Measurements from ENCODE around the gene MACROD2.
A peak's percentile ranks its signal among the peaks of the same experiment; 100 is the strongest.

The MACROD2 gene

DNA sequence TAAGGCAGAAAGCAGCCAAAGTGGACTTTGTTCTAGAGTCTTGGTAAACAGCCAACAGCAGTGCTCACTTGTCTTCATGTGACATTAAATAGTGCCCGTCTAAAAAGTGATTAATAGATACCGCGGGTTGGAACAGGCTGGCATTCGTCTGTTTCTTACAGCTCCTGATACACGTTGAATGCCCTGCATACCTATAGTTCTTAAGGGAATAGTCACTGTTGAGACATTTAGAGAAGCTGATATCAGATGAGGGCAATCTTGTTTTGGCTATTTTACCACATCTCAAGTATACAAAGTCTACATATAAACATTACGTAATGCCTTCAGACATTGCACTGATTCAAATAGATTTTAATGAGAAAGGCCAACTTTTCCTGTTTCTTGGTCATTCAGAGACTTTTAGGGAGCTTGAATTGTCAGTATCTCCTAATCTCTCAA lies 717.0 kb downstream of the MACROD2 start:
- peak; percentile 66 for DNase-seq (ENCODE audit: low read depth)

DNA sequence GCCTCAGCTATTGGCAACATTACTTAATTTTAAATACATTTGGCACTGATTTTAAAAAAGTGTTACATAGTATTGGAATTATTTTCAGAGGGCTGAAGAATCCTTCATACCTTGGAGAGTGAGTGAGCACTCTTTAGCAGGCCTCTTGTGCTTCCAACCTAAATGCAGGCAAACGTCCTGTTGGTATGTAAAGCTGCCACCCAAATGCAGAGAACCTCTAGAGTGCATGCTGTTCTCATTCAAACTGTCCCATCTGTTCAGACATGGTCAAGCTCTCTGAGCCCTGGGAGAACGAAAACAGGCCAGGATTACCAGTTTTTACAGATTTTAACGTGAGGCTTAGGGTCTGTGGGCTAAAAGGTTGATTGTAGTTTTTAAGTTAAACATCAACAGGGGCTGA lies 720.1 kb downstream of the MACROD2 start:
- DNase-seq (ENCODE audit: low read depth): no peak

DNA sequence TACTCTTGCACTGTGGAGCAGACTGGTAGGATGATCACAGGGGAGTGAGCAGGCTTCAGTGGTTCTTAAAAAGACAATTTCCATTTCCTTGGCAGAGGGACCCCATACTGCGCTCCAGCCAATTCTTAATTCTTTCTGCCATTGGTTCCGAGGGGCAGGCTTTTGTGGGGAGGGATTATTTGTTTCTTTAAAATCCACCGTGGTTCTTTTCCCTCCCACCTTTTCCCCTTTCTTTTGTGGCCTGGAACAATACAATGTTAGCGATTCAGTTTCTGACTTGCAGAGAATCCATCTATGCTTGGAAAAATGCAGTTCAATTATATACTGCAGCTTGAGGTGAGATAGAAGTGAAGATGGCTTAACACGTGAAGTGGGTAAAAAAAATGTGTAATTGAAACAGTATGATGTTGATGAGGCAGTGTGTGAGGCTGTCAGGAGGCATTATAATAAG lies 721.1 kb downstream of the MACROD2 start:
- DNase-seq (ENCODE audit: low read depth): no peak

DNA sequence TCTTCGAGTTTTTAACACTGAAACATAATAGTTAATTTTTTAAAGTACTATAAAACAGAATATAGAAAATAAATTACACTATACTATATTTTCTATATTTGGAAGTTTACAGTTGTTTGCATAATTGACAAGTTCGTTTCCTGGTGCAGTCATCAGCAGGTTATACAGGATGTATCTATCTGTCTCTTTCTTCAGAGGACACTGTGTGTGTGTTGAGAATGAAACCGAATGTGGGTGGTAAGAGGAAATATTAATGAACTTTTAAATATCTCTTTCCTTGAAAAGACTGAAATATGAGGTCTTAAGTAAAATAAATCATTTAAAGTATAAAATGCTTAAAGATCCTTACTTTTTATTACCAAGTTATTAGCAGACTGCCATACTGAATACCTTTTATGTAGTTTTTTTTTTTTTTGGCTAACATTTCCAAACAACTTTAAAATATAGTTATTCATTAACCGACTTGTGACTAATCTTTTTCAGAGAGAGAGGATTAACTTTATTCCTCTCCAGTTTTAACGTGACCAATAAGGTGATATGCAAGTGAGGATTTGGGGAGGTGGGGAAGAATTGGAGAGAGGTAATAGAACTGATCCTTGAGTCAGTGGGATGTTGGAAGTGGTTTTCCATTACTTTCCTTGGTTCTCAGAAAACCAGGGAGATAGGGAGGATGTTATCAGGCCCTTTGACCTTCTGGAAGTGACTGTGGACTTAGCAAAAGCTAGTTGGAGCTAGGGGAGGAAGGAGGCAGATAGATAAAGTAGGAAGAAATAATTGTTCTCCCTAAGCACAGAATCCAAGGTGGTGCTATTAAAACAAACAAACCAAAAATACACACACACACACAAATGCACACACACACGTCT lies 722.1 kb downstream of the MACROD2 start:
- DNase-seq (ENCODE audit: low read depth): no peak

DNA sequence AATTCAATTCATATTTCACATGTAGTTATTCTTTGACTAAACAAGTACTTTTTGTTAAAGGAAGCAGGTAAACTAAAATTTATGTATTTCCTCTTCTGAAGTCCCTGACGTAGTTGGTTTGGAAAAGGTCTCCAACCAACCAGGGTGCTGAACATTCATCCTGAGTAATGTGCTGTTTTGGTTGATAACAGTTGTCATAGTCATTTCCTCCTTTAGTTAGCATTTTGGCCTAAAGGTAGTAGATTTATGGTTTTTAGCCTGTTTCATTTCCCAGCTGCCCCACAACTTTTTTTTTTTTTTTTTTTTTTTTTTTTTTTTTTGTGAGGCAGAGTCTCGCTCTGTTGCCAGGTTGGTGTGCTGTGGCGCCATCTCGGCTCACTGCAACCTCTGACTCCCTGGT lies 724.9 kb downstream of the MACROD2 start:
- DNase-seq (ENCODE audit: low read depth): no peak

DNA sequence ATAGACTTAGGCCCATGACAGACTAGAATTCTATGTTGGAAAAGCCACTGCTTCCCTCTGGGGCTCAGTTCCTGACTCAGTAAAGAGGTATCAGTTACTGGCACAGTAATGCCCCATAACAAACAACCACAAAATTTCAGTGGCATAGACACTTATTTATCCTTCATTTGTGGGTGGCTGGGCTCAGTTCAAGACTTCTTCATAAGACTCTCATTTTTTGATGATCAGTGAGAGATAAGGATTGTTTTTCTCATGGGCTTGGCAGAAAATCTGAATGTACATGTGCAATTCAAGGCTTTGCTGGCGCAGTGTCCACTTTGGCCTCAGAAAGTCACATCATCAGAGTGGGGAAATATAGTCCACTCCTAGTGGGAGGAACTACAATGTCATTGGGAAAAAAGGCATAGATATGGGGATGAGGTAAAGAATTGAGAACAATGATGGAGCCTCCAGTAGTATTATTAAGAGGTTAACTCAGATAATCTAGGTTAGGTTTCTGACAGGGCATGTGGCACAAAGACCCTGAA lies 726.7 kb downstream of the MACROD2 start:
- DNase-seq (ENCODE audit: low read depth): no peak

DNA sequence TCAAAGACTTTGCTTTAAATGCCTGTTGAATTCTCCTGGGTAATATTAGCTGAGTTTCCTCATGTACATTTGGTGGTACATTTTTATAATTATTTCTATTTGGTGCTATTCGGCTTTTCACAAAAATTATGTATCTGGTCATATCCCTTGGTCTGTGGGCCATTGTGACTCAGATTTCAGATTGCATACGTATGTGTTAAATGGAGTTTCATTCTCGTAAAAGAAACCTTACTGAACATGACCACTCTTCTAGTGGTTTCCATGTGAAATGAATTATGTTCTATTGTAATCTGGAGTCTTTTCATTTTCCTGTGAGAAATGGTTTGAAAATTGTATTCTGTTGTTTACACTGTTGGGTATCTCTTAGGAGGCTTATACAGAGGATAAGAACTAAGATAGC lies 728.3 kb downstream of the MACROD2 start:
- DNase-seq (ENCODE audit: low read depth): no peak

DNA sequence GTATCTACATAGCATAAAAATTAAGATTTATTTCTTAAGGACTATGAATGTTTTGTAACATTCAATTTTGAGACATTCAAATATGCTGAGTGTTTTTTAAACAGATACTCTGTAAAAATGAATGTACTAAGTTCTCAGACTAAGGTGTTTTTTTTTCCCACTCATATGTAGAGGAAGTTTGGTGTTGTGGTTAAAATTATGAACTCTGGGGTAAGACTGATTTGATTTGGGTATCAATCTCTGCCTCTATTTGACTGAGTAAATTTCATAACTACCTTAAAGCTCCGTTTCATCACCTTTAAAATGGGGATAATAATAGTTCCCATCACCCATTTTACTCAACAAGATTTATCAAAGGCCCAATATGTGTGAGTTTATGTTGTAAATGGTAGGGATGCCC lies 728.7 kb downstream of the MACROD2 start:
- DNase-seq (ENCODE audit: low read depth): no peak

DNA sequence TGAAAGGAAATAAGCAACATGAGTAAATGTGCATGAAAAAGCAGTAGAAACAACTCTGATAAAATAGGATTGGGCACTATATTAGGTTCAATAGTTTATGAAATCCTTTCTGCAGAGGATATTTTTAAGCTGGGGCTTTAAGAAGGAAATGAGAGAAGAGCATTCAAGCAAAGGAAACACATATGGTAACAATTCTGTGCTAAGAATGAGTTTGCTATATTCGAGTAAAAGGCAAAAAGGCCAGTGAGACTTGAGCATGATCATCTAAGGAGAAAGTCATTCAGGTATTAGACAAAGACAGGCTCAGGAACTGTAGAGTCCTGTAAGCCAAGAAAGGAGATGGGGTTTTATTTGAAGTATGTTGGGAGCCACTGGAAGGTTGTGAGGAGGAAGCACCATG lies 729.2 kb downstream of the MACROD2 start:
- DNase-seq (ENCODE audit: low read depth): no peak

DNA sequence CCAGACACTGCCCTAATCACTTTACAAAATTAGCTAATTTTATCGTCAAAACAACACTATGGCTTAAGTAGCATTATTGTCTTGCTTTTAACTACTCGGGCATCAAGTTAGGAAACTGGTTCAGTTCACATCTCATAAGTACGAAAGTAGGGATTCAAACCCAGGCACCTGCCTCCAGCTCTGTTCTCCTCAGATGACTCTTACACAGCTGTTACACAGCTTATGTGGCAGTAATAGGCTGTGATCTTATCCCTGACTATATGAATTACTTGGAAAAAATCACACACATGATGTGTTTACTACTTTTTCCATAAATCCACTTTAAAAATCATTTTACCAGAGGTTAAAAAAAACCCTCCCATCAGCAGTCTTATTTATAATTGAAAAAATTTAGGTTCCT lies 731.3 kb downstream of the MACROD2 start:
- no peak for DNase-seq (ENCODE audit: low read depth)

DNA sequence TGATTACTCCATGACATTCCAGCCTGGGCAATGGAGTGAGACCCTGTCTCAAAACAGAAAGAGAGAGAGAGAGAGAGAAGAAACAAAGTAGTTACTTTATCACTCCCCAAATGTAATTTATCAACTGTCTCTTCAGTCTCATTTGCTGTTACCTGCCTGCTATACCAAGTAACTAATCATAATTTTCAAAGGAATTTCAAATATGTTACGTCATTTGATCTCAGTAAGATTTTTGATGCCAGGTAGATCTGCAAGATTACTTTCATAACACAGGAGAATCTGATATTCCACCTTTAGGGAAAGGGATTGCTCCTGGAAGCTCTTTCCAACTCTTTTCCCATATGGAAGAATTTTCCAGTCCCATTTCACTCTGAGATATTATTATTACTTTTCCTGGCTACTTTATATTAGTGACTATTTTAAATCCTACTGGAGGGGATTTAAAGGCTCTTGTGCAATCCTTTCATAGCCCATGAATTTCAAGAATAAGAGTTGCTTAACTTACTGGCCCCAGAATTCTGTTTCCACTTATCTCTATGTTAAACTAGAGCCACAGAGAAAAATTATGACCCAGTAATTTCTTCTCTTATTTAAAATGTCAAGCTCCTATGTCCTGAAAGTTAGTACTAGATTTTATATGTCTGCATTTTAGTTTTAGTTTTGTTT lies 732.3 kb downstream of the MACROD2 start:
- no peak for DNase-seq (ENCODE audit: low read depth)

DNA sequence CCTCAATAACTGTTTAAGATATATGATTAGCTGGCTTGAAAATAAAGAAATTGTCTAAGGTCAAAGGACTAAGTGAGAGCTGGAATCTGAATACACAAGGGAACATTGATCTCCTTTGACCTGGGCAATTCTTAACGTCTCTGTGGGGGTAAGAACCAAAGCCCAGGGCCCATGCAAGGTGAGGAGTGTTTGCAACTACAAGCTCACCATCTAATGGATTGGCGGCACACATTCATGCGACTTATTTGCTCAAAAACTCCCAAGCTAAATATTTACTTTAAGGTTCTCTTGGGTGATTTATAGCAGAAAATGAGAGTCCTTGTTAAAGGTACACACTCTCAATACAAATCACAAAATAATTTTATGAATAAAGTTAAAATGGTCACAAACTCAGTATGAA lies 734.1 kb downstream of the MACROD2 start:
- DNase-seq (ENCODE audit: low read depth): no peak

DNA sequence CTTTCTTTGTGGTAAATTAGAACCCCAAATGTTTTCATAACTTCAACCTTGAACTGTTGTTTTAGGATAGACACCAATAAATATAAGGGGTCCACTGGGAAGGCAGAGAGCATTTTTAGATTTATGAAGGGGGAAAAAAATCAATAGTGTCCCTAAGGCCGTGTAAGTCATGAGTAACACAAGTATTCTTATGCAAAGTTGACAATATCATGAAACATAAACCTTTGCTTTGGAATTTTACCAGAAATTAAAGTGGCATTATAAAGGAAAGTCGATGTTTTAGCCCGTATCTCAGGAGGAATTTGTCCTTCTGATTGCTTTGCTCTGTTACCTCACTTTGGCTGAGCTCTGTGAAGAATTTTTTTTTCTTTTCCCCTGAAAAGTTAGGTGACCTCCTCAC lies 737.0 kb downstream of the MACROD2 start:
- no peak for DNase-seq (ENCODE audit: low read depth)

DNA sequence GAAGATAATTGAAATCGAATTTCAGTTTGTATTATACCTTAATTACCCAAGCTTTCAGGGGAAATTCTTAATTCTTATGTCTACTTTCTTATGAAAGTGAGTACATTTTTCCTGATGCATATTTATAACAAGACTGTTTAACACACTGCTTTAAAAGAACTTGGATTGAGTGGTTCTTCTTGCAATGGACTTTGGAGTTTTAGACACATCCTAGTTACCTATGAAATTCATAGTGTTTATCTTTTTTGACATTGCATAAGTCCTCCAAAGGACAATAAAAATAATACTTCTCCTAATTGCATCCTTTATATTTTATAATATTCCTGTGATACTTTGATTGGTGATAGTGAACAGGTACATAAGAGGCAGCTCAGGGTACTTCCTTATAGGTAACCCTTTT lies 737.7 kb downstream of the MACROD2 start:
- no peak for DNase-seq (ENCODE audit: low read depth)

DNA sequence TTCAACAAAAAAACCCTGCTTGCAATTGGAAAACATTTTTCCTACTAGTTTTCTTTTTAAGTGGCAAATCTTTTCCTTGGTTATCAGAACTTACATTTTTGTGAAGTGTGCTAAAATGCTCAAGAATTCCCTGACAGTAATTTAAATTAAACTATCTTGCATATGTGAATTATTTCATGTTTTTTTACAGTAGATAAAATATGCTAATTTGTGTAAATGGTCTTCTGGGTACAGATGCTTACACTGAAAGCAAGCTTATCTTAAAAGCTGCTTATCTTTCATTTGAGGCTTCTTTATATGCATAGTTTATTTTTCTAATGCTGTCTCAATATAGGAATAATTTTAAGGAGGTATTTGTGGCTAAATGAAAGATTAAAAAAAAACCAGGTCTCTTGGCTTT lies 745.1 kb downstream of the MACROD2 start:
- DNase-seq (ENCODE audit: low read depth): no peak

DNA sequence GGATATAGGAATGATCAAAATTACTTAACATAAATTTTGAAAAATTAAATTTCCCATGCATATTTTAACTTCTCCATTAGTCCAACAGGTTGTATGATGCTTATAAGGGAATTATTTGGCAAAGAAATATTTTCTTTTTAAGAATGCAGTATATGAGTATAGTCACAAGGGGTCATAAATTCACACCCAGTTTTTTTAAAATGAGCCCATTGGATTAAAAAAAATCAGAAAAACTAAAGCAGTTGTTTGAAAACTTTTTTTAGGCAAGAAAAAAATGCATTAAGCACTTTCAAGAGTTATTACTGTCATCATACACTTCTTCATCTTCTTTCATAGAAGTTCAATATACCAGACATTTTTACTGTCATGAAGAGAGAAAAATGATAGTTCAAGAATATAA lies 746.3 kb downstream of the MACROD2 start:
- DNase-seq (ENCODE audit: low read depth): no peak

DNA sequence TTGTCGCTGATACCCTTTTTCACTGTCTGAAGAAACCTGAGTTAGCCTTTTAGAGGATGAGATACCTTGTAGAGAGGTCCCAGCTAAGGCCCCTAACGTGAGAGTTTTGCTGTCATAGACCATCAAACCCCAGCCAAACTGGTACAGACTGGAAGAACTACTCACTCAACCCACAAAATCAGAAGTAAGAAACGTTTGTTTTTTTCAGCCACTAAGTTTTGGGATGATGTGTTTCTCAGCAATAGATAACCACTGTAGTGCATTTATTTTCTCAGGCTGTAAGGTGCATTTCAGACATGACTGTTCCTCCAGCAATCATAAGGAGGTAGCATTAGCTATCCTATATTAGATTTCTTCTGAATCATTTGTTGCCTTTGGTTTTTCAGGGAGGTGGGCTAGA lies 749.4 kb downstream of the MACROD2 start:
- DNase-seq (ENCODE audit: low read depth): no peak

DNA sequence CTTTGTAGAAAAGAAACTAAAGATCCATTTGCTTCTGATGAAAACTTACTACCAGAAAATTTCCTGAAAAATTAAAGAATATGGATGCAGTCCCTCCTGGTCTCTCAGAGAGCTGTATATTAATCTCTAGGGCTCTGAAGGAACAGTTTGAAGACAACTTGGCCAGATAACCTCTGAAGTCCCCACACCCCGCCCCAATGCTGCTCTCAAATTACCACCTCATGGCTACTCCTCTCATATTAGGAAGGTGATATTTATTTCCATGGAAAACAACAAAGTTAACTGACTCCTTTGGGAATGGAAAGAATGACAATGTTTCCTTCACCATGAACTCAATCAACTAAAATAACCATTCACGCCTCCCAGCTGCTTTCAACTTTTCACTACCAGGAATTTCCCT lies 750.5 kb downstream of the MACROD2 start:
- no peak for DNase-seq (ENCODE audit: low read depth)

DNA sequence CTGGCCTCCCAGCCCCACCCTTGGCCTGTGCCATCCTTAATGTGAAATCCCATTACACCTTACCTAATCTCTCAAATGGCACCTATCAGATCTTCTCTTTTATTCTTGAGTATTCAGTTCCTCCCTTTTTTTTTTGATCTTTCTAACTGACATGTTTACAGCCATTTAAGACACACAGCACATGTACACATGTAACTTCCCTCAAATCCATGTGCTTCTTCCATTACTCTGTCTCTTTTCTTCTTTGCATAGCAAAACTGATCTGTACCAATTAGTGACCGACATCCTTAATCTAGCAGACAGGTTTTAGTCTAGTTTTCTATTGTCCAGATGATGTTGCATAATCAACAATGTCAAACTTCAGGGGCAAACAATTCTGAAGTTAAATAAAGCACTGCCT lies 755.9 kb downstream of the MACROD2 start:
- DNase-seq (ENCODE audit: low read depth): no peak

DNA sequence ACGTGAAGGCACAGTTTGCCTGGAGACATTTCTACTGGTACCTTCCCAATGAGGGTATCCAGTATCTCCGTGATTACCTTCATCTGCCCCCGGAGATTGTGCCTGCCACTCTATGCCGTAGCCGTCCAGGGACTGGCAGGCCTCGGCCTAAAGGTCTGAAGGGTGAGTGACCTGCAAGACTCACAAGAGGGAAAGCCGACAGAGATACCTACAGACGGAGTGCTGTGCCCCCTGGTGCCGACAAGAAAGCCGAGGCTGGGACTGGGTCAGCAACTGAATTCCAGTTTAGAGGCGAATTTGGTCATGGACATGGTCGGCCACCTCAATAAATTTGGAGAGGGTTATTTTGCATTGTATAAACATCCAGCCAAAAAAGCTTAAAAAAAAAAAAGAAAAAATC lies 762.4 kb downstream of the MACROD2 start:
- DNase-seq (ENCODE audit: low read depth): no peak

DNA sequence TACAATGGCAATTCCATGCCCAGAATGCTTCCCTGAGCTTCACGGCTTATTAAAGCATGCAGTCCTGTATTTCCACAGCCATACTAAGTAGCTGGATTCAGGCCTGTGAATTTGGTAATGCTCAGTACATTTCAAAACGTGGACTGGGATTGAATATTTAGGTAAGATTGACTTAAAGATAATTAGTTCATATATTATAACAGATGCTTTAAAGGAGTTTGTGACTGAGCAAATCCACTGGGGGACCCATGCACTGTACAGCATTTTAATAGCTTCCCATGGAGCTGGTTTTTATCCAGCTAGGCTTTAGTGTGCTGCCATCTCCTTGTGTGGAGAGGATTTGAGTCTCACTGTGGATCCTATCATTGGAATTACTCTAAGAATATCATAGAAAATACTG lies 763.0 kb downstream of the MACROD2 start:
- DNase-seq (ENCODE audit: low read depth): no peak

DNA sequence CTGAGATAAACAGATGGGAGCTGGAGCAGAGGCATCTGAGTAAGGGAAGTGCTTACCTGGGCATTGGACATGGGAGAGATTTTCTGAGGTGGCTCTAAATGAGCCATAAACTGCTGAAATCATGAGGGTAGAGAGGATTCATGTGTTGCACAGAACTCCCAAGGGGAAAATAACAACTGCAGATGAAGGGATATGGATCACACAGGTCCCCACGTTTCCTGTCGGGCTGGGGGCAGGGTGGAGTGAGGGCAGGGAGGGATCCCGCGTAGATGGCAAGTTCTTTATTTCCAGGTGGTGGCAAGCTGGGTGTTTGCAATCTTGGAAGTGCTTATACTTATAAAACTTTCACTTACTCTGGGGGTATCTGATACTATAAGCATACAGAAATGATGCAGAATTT lies 764.7 kb downstream of the MACROD2 start:
- no peak for DNase-seq (ENCODE audit: low read depth)

DNA sequence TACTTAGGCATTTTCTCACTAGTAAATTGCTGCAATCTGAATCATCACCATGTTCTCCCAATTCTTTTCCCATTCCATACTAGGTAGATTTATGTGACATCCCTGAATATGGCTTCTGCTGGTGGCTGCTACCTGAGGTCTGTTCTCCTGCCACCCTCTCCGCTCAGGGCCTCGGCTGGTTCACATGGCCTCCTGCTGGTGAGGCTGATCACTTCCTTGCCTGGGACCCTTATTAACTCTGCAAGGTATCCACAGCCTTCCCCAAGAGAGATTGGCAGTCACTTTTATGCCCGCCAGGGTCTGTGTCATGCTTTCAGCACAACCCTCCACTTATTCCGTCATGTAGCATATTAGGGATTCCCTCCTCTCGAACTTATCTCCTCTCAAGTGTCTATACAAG lies 766.6 kb downstream of the MACROD2 start:
- no peak for DNase-seq (ENCODE audit: low read depth)

Measured in non-pigmented ciliary epithelial cell (primary cell).